Measurements from ENCODE around the gene SPATC1L.

Gene SPATC1L

DNA sequence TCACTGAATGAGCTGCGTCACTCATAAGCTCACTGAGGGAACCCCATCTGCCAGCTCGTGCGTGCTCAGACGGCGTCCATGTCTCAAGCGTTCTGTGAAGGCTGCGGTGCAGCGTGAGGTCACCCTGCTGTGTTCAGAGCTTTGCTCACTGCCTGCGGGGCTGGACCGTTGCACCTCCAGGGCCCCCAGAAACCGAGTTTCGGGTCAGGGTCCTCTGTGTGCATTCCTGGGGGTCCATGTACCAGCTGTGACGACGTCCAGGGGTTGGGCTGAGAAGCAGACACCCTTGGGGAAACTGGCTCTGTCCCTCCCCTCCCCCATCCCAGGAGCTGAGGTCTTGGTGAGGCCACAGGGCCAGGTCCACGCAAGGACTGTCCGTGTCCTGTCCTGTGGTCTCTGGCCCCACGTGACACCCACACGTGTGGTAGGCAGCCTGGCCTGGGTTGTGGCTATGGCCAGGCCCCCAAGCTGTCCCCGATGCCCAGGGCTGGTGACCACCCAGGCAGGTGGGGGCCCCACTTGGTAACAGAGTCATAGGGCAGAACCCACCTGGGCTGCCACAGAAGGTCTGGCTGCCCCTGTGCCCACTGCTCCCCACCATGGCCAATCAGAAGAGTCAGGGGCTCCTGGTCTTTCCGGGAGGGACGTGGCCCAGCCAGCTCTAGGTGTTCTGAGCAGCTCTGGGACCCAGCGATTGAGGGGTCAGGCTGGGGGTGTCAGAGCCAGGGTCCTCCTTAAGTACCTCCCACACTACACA is 53.2 kb downstream of the SPATC1L start:
- DNase-seq (ENCODE audit: low spot score), result no peak

GRCh38 chr21:46129846-46130651 is 54.2 kb downstream of the SPATC1L start:
- DNase-seq (ENCODE audit: low spot score), result no peak

GRCh38 chr21:46128933-46129571 is 55.2 kb downstream of the SPATC1L start:
- DNase-seq (ENCODE audit: low spot score), result no peak

GRCh38 chr21:46128106-46128932 is 55.9 kb downstream of the SPATC1L start:
- no peak for DNase-seq (ENCODE audit: low spot score)

DNA sequence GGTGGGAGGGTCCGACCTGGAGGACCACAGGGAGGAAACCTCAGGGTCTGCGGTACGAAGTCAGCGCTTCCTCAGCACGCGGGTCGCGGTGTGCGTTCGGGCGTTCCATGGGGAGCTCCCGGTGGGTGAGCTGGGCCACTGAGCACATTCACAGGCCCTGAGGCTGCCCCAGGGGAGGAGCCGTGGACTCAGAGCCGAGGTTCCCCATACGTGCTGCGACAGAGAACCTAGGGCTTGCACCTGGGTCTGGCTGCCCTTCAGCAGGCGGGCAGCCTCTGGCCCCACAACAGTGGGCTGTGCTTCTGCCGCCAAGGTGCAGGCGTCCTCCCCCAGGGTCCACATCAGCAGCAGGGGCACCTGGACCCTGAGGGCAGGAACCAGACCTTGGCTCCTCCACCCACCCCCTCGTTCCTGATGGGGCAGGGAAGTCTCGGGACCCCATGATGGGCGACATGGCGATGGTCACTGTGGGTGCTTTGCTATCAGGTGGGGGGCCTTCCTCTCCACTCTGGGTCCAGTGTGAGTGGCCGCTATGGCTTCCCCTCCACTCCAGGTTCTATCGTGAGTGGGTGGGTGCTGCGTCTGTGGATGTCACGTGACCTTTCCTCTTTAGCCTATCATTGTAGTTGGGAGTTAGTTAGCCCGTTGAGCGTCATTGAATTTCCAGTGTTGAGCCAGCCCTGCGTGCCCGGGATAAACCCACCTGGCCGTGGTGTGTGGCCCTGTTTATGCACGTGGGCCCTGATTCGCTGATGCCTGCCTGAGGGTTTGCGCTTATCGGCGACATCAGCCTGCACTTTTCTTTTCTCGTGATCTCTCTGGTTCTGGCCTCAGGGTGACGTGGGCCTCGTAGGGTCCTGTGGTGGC is 56.8 kb downstream of the SPATC1L start:
- DNase-seq (ENCODE audit: low spot score), result no peak

DNA sequence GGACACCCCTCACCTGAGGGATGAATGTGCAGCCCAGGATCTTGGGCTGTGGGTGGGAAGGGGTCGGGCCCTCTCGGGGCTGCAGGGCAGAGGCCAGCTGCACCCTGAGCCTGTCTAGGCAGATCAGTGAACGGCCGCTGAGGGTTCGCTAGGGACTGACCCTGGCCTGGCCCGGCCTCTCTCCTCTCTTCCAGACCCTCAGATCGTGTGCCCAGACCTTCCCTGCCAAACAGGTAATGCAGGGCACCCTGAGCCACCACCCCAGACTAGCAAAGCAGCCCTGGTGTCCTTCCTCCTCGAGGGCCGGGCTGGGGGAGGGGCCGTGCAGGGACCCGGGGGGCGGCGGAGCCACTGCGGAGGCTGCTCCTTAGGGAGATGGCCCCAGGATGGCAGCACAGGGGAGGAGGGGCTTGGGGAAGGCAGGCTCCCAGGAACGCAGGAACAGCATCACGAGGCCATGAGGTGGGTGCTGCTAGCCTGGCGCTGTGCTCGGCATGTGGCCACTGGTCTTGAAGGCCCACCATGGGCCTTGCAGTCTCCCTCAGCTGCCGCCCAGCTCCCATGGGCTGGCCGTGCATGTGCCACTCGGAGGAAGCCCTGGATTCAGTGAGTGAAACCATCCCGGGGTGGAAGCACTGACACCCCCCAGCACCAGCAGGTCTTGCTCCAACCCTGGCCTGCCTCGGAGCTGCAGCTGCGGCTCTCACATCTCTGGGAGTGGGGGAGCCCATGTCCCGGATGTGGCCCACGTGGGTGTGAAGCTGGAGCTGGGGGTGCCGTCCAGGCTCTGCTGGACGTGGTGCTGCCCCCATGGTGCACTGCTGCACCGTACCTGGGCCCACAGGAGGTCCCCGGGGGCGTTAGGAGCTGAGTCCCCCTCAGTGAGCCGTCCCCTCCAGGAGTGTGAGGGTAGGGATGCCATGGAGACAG is 57.7 kb downstream of the SPATC1L start:
- DNase-seq (ENCODE audit: low spot score), result no peak

DNA sequence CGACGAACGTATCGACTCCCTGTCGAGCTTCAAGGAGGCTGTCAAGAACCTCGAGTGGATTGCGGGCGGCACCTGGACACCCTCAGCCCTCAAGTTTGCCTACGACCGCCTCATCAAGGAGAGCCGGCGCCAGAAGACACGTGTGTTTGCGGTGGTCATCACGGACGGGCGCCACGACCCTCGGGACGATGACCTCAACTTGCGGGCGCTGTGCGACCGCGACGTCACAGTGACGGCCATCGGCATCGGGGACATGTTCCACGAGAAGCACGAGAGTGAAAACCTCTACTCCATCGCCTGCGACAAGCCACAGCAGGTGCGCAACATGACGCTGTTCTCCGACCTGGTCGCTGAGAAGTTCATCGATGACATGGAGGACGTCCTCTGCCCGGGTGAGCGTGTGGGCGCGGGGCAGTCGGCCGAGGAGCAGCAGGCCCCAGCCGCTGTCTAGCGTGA is 58.4 kb downstream of the SPATC1L start:
- DNase-seq (ENCODE audit: low spot score), result no peak

DNA sequence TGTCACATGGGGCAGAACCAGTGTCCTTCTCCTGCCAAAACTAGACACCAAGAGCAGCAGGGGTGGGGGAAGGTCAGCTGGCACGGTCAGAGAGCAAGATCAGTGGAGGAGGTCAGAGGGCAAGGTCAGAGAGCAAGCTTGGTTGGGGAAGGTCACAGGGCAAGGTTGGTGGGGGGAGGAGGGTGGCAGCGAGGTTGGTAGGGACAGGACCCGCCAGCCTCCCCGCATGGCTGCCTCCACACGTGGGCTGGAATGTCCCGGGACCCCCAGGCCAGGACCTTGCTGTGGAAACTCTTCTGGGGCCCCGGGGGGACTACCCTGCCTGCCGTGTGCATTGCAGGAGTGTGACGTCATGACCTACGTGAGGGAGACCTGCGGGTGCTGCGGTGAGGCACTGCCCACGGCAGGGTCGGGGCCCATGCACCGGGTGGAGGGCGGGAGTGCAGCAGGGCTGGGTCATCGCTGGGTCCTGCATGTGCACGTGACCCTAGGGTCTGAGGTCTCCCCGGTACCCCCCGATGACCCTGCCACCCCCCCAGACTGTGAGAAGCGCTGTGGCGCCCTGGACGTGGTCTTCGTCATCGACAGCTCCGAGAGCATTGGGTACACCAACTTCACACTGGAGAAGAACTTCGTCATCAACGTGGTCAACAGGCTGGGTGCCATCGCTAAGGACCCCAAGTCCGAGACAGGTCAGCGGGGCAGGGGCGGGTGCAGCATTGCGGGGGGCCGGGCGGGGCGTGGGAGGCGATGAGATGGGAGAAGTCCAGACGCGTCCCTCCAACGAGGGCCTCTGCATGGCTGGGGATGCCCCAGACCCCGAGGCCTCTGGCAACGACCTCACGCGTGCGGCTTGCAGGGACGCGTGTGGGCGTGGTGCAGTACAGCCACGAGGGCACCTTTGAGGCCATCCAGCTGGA is 59.1 kb downstream of the SPATC1L start:
- DNase-seq (ENCODE audit: low spot score), result no peak

GRCh38 chr21:46124083-46124925 is 60.0 kb downstream of the SPATC1L start:
- no peak for DNase-seq (ENCODE audit: low spot score)

DNA sequence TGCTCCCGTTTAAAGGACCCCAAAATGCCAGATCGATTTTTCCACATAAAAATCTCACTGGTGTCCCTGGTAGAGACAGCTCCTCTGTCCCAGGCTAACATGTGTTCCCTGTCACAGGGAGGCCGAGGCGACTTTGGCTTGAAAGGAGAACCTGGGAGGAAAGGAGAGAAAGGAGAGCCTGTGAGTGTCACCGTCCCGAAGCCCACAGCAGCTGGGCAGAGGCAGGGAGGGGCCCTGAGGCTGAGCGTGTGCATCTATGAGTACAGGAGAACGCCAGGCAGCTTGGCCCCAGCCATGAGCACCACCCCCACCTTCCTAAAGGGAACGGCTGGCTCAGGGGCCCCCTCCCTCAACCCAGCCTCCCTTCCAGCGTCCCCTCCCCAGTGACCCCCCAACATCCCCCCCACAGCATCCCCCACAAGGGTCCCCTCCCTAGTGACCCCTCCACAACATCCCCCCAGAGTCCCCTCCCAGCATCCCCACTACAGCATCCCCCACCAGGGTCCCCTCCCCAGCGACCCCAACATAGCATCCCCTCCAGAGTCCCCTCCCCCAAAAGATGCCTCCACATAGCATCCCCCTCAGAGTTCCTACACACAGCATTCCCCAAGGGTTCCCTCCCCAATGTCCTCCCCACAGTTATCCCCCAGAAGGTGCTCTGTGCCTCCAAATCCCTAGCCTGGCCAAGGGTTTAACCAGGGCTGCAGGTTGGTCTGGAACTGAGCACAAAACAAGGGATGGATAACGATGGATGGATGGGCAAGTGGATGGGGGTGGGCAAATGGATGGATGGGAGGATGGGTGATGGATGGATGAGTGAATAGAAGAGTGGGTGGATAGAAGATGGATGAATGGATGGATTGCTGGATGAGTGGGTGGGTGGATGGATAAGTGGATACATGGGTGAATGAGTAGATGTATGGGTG is 61.2 kb downstream of the SPATC1L start:
- no peak for DNase-seq (ENCODE audit: low spot score)

- DNase-seq (ENCODE audit: low spot score), result peak; percentile 38
These were observed 62.0 kb downstream of the SPATC1L start for GRCh38 chr21:46122237-46122671.

GRCh38 chr21:46121286-46122221 is 62.7 kb downstream of the SPATC1L start:
- DNase-seq (ENCODE audit: low spot score), result no peak

- DNase-seq (ENCODE audit: low spot score), result no peak
These were observed 63.7 kb downstream of the SPATC1L start for GRCh38 chr21:46120301-46121285.

DNA sequence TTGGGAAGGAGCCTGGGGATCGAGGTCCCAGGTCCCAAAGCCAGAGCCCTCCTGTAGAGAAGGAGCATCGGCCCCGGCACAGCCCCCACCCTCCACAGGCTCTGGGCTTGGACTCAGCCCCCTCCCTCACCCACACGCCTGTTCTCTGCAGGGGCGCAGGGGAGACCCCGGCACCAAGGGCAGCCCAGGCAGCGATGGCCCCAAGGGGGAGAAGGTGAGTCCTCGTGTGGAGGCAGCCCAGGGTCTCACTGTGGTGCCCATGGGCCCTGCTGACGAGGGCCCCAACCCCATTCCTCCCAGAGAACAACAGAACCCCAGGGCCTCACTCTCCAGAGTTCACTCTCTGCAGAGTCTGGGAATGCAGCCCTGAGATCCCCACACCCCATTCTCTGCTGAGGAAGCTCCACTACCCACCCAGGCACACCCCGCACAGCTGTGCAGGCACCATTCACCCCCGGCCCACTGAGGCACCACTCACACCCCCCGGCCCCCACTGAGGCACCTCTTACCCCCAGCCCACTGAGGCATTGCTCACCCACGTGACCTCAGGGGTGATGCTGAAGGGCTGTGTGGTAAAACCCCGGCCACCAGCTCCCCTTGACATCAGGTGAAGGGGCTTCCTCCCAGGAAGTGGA is 64.5 kb downstream of the SPATC1L start:
- DNase-seq (ENCODE audit: low spot score), result no peak
